Measurements from ENCODE around the gene GTPBP2. TPM values are rescaled to one million over a fixed set of nuclear protein-coding genes. Genes with fewer than 3 reads are reported as not detected.

GTPBP2 gene
- total and polyA plus RNA-seq, 2 of the 8 experiments (the other 6 are each of a cell fraction or from before 2014, with no cell fraction given) = 58.3 to 86.1 TPM

GRCh38 chr6:43648248-43648647 lies 19.2 kb upstream of the GTPBP2 start (continued):
- TF ChIP-seq ATF3 (IDR thresholded peaks at IDR 0.05; ENCODE audit: insufficient read depth, low read depth, low read length) = no peak
- TF ChIP-seq E2F6 (IDR thresholded peaks at IDR 0.05) = no peak
- TF ChIP-seq CTCF (IDR thresholded peaks at IDR 0.05; ENCODE audit: control extremely low read depth in 1 of 3, insufficient read depth in 1 of 3, low read depth in 1 of 3, low read length in 3 of 3) = no peak
- no peak for TF ChIP-seq SP1 (IDR thresholded peaks at IDR 0.05; ENCODE audit: low read depth, low read length)
- no peak for TF ChIP-seq POU5F1 (IDR thresholded peaks at IDR 0.05; ENCODE audit: low read depth, low read length)
- no peak for TF ChIP-seq GABPA (IDR thresholded peaks at IDR 0.05; ENCODE audit: borderline replicate concordance, insufficient read depth, low read length)
- no peak for TF ChIP-seq SUZ12 (IDR thresholded peaks at IDR 0.05; ENCODE audit: low read length)
